Measurements from ENCODE around the gene SMG6.
A peak's percentile ranks its signal among the peaks of the same experiment; 100 is the strongest.

SMG6 gene

DNA sequence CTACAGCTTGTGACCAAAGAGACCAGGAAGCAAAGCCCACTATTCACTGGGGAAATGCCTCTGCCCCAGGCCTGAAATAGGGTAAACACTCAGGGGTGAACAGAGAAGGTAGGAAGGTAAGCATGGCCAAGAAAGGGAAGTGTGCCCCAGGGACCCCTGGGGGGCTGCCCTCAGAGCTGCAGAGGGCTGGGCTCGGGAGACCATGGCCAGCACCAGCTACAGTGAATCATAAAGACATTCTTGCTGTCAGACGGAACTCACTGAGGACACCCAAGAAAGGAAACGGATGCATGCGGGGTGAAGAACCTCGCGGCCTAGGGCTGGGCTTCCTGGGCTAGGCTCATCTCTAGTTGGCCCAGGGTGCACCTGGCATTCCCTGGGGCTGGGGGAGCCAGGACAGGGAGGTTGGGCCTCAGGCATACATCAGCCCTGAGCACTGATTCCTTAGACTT, 239.0 kb downstream of the SMG6 start:
- Histone ChIP-seq H3K4me3 (no peak overlapping the region), H3K9me3 (no peaks in the 10 kb centered on the region), H3K27ac (peak overlapping the region; percentile 58 to 59), H3K27me3 (no peaks in the 10 kb centered on the region), H3K36me3 (peaks cover 18 to 92% (median 42%) of the 10 kb centered on the region in 3 donors), H3K4me1 (peaks cover 0 to 59% (median 25%) of the 10 kb centered on the region in 4 donors)
- intact Hi-C loops (cut with DNase I; ENCODE audit: low total_unique reads): no loop called here
- TF ChIP-seq, protein P1, sequence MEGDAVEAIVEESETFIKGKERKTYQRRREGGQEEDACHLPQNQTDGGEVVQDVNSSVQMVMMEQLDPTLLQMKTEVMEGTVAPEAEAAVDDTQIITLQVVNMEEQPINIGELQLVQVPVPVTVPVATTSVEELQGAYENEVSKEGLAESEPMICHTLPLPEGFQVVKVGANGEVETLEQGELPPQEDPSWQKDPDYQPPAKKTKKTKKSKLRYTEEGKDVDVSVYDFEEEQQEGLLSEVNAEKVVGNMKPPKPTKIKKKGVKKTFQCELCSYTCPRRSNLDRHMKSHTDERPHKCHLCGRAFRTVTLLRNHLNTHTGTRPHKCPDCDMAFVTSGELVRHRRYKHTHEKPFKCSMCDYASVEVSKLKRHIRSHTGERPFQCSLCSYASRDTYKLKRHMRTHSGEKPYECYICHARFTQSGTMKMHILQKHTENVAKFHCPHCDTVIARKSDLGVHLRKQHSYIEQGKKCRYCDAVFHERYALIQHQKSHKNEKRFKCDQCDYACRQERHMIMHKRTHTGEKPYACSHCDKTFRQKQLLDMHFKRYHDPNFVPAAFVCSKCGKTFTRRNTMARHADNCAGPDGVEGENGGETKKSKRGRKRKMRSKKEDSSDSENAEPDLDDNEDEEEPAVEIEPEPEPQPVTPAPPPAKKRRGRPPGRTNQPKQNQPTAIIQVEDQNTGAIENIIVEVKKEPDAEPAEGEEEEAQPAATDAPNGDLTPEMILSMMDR (IDR thresholded peaks at IDR 0.05): no peak
- no peak for DNase-seq

GRCh38 chr17:2064147-2064489, 239.5 kb downstream of the SMG6 start:
- intact Hi-C loops (cut with DNase I; ENCODE audit: low total_unique reads): no loop called here
- Histone ChIP-seq H3K36me3 (peaks cover 18 to 96% (median 42%) of the 10 kb centered on the region in 3 donors), H3K27ac (peak overlapping the region; percentile 58 to 59), H3K4me3 (no peak overlapping the region), H3K4me1 (peaks cover 0 to 63% (median 25%) of the 10 kb centered on the region in 4 donors), H3K9me3 (no peaks in the 10 kb centered on the region), H3K27me3 (no peaks in the 10 kb centered on the region)
- TF ChIP-seq, protein P1 (IDR thresholded peaks at IDR 0.05): no peak
- no peak for DNase-seq

DNA sequence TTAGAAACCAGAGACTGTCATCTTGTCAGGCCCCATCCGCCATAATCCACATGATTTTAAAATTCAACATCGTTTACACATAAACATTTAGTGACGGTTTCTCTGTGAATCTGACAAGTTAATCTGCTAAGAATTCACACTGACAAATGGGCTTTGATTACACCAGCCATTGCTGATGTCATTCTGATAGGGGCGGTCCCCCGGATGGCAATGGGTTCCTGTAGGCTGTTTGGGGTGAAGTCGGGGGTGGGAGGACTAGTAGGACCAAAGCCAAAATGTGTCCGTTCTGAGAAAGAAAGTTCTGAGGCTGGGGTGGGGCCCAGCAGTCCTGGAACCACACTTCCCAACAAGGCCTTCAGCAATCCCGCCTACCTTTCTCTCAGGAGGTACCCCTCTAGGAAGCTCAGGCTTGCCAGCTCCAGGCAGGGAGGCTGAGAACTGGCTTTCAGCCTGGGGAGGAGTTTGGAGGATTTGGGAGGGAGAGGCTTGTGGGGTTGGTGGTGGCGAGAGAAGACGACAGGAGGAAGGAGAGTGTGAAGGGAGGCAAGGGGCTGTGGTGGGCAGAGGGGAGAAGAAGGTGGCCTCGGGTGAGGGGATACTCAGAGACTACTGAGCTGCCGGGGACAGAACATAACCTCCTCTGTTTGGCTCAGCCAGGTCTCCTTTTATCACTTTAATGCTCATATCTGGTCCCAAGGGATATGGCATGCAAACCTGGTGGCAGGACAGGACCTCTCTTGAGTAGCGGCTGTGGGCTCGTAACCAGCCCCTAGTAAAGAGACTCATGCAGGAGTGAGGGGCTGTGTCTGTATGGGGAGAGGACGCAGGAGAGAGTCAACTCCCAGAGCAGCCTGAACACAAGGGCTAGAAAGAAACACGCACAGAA, 240.1 kb downstream of the SMG6 start:
- no peak for DNase-seq
- Histone ChIP-seq H3K9me3 (no peaks in the 10 kb centered on the region), H3K4me1 (peaks cover 0 to 61% (median 24%) of the 10 kb centered on the region in 4 donors), H3K27ac (peak overlapping the region; percentile 58 to 59), H3K27me3 (no peaks in the 10 kb centered on the region), H3K4me3 (no peak overlapping the region), H3K36me3 (peaks cover 18 to 94% (median 42%) of the 10 kb centered on the region in 3 donors)
- intact Hi-C loops (cut with DNase I; ENCODE audit: low total_unique reads): no loop called here
- TF ChIP-seq, protein P1 (IDR thresholded peaks at IDR 0.05): no peak

- DNase-seq: no peak
- Histone ChIP-seq H3K4me1 (peaks cover 0 to 54% (median 17%) of the 10 kb centered on the region in 4 donors), H3K9me3 (no peaks in the 10 kb centered on the region), H3K36me3 (peaks cover 18 to 94% (median 48%) of the 10 kb centered on the region in 3 donors), H3K27me3 (no peaks in the 10 kb centered on the region), H3K4me3 (no peak overlapping the region), H3K27ac (peak overlapping the region; percentile 58 to 59)
- intact Hi-C loops (cut with DNase I; ENCODE audit: low total_unique reads): no loop called here
- TF ChIP-seq, protein P1 (IDR thresholded peaks at IDR 0.05): no peak
Observed at GRCh38 chr17:2062571-2063183, 240.9 kb downstream of the SMG6 start.

GRCh38 chr17:2061441-2061958, 242.1 kb downstream of the SMG6 start:
- no peak overlapping the region for H3K4me3 ChIP-seq
- peaks cover 0 to 42% (median 6%) of the 10 kb centered on the region in 4 donors for H3K4me1 ChIP-seq
- H3K27me3 ChIP-seq: no peaks in the 10 kb centered on the region
- no peaks in the 10 kb centered on the region for H3K9me3 ChIP-seq
- intact Hi-C loops (cut with DNase I; ENCODE audit: low total_unique reads): no loop called here
- TF ChIP-seq, protein P1 (IDR thresholded peaks at IDR 0.05): no peak
- peak overlapping the region; percentile 32 to 58 for H3K27ac ChIP-seq
- DNase-seq: no peak
- peaks cover 18 to 89% (median 48%) of the 10 kb centered on the region in 3 donors for H3K36me3 ChIP-seq
